ENCODE results near the gene NDUFV1. TPM values are rescaled to one million over a fixed set of nuclear protein-coding genes. Genes with fewer than 3 reads are reported as not detected.

NDUFV1 gene
- total RNA-seq, 1 experiment from 2014 or later: 321 TPM

GRCh38 chr11:67630228-67630942 is 23.6 kb downstream of the NDUFV1 start:
- DNase-seq: peak; percentile 93 to 100
- H3K79me2 ChIP-seq (ENCODE audit: low read depth): no peaks in the 10 kb centered on the region
- TSS peak; percentile 90 for BruUV-seq (replicated peaks)
- H3K4me2 ChIP-seq: peak overlapping the region; percentile 92
- H3K27ac ChIP-seq: peak overlapping the region; percentile 50
- peak overlapping the region; percentile 96 for H2AFZ ChIP-seq
- TF ChIP-seq CTCF (conservative IDR thresholded peaks at IDR 0.05) (peak; percentile 93), EZH2 (IDR thresholded peaks at IDR 0.05; ENCODE audit: low read depth) (no peak)
- no peaks in the 10 kb centered on the region for H3K36me3 ChIP-seq (ENCODE audit: low read depth)
- no peaks in the 10 kb centered on the region for H3K9me3 ChIP-seq (ENCODE audit: insufficient read depth, low read depth)
- H4K20me1 ChIP-seq (ENCODE audit: insufficient read depth): no peaks in the 10 kb centered on the region
- H3K4me3 ChIP-seq: peak overlapping the region; percentile 87
- ChIA-PET CTCF (interaction anchor here (0.6 to 1.7 kb wide), 7 partner anchors 15 to 1299 kb away, joined by 3 to 8 read pairs (median 5); partner anchors contain the start of gene TBC1D10C), POLR2A (ENCODE audit: unreplicated experiment) (interaction anchor here (0.6 to 1.0 kb wide), 5 partner anchors 16 to 390 kb away, joined by 3 to 9 read pairs (median 5); partner anchors contain the start of genes PPP1CA and TMEM134)
- peaks cover 8% of the 10 kb centered on the region for H3K4me1 ChIP-seq (replicated peaks; ENCODE audit: insufficient read depth)
- no peaks in the 10 kb centered on the region for H3K27me3 ChIP-seq (ENCODE audit: insufficient read depth, low read depth)
- intact Hi-C loops (cut with micrococcal nuclease; ENCODE audit: unreplicated experiment): loop anchor here (2.0 kb wide), 1 partner anchor 48 kb away; the partner anchor contains the start of gene GSTP1
- no peaks in the 10 kb centered on the region for H3K9me2 ChIP-seq (ENCODE audit: insufficient read depth)
- H3F3A ChIP-seq (ENCODE audit: insufficient read depth, low read depth): peaks cover 3% of the 10 kb centered on the region; the same call in 1 of the 2 replicates

- Histone ChIP-seq H3K79me2 (ENCODE audit: low read depth) (no peaks in the 10 kb centered on the region), H3K27me3 (ENCODE audit: insufficient read depth, low read depth) (no peaks in the 10 kb centered on the region), H3K4me2 (peak overlapping the region; percentile 91), H3F3A (ENCODE audit: insufficient read depth, low read depth) (peaks cover 3% of the 10 kb centered on the region; the same call in 1 of the 2 replicates), H3K4me1 (replicated peaks; ENCODE audit: insufficient read depth) (peaks cover 8% of the 10 kb centered on the region), H3K4me3 (peak overlapping the region; percentile 87), H3K9me3 (ENCODE audit: insufficient read depth, low read depth) (no peaks in the 10 kb centered on the region), H3K9me2 (ENCODE audit: insufficient read depth) (no peaks in the 10 kb centered on the region), H3K27ac (peak overlapping the region; percentile 50), H4K20me1 (ENCODE audit: insufficient read depth) (no peaks in the 10 kb centered on the region), H2AFZ (peak overlapping the region; percentile 96), H3K36me3 (ENCODE audit: low read depth) (no peaks in the 10 kb centered on the region)
- ChIA-PET CTCF (interaction anchor here (0.7 to 1.0 kb wide), 2 partner anchors 60 to 227 kb away, joined by 4 to 6 read pairs; partner anchors contain the start of gene TBC1D10C), POLR2A (ENCODE audit: unreplicated experiment) (no interaction called here)
- intact Hi-C loops (cut with micrococcal nuclease; ENCODE audit: unreplicated experiment): loop anchor here (2.0 kb wide), 1 partner anchor 48 kb away; the partner anchor contains the start of gene GSTP1
- no peak for DNase-seq
- TF ChIP-seq EZH2 (IDR thresholded peaks at IDR 0.05; ENCODE audit: low read depth): no peak
- peak; percentile 50; the same call in 1 of the 2 replicates for TF ChIP-seq CTCF (conservative IDR thresholded peaks at IDR 0.05)
- BruUV-seq (replicated peaks): no TSS peak
Measured at GRCh38 chr11:67630943-67631331, 24.2 kb downstream of the NDUFV1 start.

GRCh38 chr11:67631411-67631810 is 24.7 kb downstream of the NDUFV1 start:
- H3K4me3 ChIP-seq: no peak overlapping the region
- H3K27ac ChIP-seq: no peak overlapping the region
- POLR2A ChIA-PET (ENCODE audit: unreplicated experiment): no interaction called here
- no TSS peak for BruUV-seq (replicated peaks)
- DNase-seq: no peak
- intact Hi-C loops (cut with micrococcal nuclease; ENCODE audit: unreplicated experiment): loop anchor here (2.0 kb wide), 1 partner anchor 49 kb away; the partner anchor contains the start of gene GSTP1
- peaks cover 8% of the 10 kb centered on the region for H3K4me1 ChIP-seq (replicated peaks; ENCODE audit: insufficient read depth)
- peaks cover 3% of the 10 kb centered on the region; the same call in 1 of the 2 replicates for H3F3A ChIP-seq (ENCODE audit: insufficient read depth, low read depth)
- H3K36me3 ChIP-seq (ENCODE audit: low read depth): no peaks in the 10 kb centered on the region
- peak overlapping the region; percentile 91 for H3K4me2 ChIP-seq
- H3K79me2 ChIP-seq (ENCODE audit: low read depth): no peaks in the 10 kb centered on the region
- H4K20me1 ChIP-seq (ENCODE audit: insufficient read depth): no peaks in the 10 kb centered on the region
- H3K9me2 ChIP-seq (ENCODE audit: insufficient read depth): no peaks in the 10 kb centered on the region
- TF ChIP-seq CTCF (conservative IDR thresholded peaks at IDR 0.05) (no peak), EZH2 (IDR thresholded peaks at IDR 0.05; ENCODE audit: low read depth) (no peak)
- H3K9me3 ChIP-seq (ENCODE audit: insufficient read depth, low read depth): no peaks in the 10 kb centered on the region
- H3K27me3 ChIP-seq (ENCODE audit: insufficient read depth, low read depth): no peaks in the 10 kb centered on the region
- H2AFZ ChIP-seq: no peak overlapping the region
- CTCF ChIA-PET: no interaction called here

Measured in PC-9 (cell line).